DOHH2 (cell line): ENCODE data around the gene GPR107.

ENCODE experiments used
- H3F3A ChIP-seq: fragments of 200-600 bp; sonication (generic), shearing (Covaris generic); 2 replicates; pipeline ENCODE4 v1.6.0; 2016; ENCODE audit warnings: antibody characterized with exemption, mild to moderate bottlenecking; ENCODE audit not compliant: control insufficient read depth, insufficient read depth
- H3K27ac ChIP-seq: fragments of 200-600 bp; sonication (generic); 2 replicates; pipeline ENCODE4 v1.5.1; 2014; ENCODE audit warnings: low read depth, mild to moderate bottlenecking, low read length, moderate library complexity
- H3K27me3 ChIP-seq: fragments of 200-600 bp; sonication (generic); 2 replicates; pipeline ENCODE4 v1.6.1; 2014; ENCODE audit warnings: mild to moderate bottlenecking, low read length, mixed read lengths; ENCODE audit not compliant: control insufficient read depth
- H3K36me3 ChIP-seq: fragments of 200-600 bp; sonication (generic); 2 replicates; pipeline ENCODE4 v1.6.1; 2014; ENCODE audit warnings: mild to moderate bottlenecking, low read length, moderate library complexity, mixed read lengths; ENCODE audit not compliant: control insufficient read depth
- H3K4me1 ChIP-seq: fragments of 200-600 bp; sonication (generic); 2 replicates; pipeline ENCODE4 v1.6.1; 2014; ENCODE audit warnings: mild to moderate bottlenecking, low read length, mixed read lengths; ENCODE audit not compliant: control insufficient read depth
- H3K4me2 ChIP-seq: fragments of 200-600 bp; sonication (generic); 2 replicates; pipeline ENCODE4 v1.6.0; 2014; ENCODE audit warnings: mild to moderate bottlenecking, low read length, moderate library complexity
- H3K4me3 ChIP-seq: fragments of 200-600 bp; sonication (generic); 2 replicates; pipeline ENCODE4 v1.5.1; 2014; ENCODE audit warnings: mild to moderate bottlenecking, low read length, mixed read lengths
- H3K79me2 ChIP-seq: fragments of 200-600 bp; sonication (generic); 2 replicates; pipeline ENCODE4 v1.6.1; 2014; ENCODE audit warnings: mild to moderate bottlenecking, low read length, mixed read lengths; ENCODE audit not compliant: control insufficient read depth
- H3K9me2 ChIP-seq: fragments of 200-600 bp; sonication (generic); replicated peaks from 2 replicates; pipeline ENCODE4 v1.6.1; 2014; ENCODE audit warnings: mild to moderate bottlenecking, low read length, mixed read lengths; ENCODE audit not compliant: control insufficient read depth
- H3K9me3 ChIP-seq: fragments of 200-600 bp; sonication (generic); 2 replicates; pipeline ENCODE4 v1.6.1; 2014; ENCODE audit warnings: antibody characterized with exemption, low read length, mixed read lengths; ENCODE audit not compliant: control insufficient read depth, insufficient read depth
- H4K20me1 ChIP-seq: fragments of 200-600 bp; sonication (generic); 2 replicates; pipeline ENCODE4 v1.6.0; 2014; ENCODE audit warnings: low read depth, mild to moderate bottlenecking, antibody characterized with exemption, low read length, moderate library complexity; ENCODE audit not compliant: control insufficient read depth, insufficient read depth
- CTCF ChIP-seq: fragments of 200-600 bp; sonication (generic); IDR thresholded peaks from one replicate; pipeline ENCODE4 v1.5.1; 2014; ENCODE audit warnings: antibody characterized with exemption, mild to moderate bottlenecking, low read depth, low read length; ENCODE audit not compliant: poor library complexity, severe bottlenecking
- EZH2phosphoT487 ChIP-seq: fragments of 200-600 bp; sonication (generic); IDR thresholded peaks from 2 replicates; pipeline ENCODE4 v1.6.1; 2017; ENCODE audit warnings: borderline replicate concordance, mild to moderate bottlenecking, antibody characterized with exemption, low read length, moderate library complexity, mixed read lengths

The GPR107 gene

GRCh38 chr9:130060296-130060695 is 6.6 kb downstream of the GPR107 start:
- peaks cover 11% of the 10 kb centered on the region; the same call in 1 of the 2 replicates for H4K20me1 ChIP-seq
- TF ChIP-seq EZH2phosphoT487 = no peak
- TF ChIP-seq CTCF = no peak
- no peak overlapping the region for H3K4me2 ChIP-seq
- no peaks in the 10 kb centered on the region for H3K9me3 ChIP-seq
- no peak overlapping the region for H3K4me3 ChIP-seq
- H3F3A ChIP-seq = no peaks in the 10 kb centered on the region
- no peaks in the 10 kb centered on the region for H3K9me2 ChIP-seq
- H3K27me3 ChIP-seq = no peaks in the 10 kb centered on the region
- H3K36me3 ChIP-seq = peaks cover 3% of the 10 kb centered on the region; the same call in 1 of the 2 replicates
- H3K4me1 ChIP-seq = peaks cover 18% of the 10 kb centered on the region
- H3K27ac ChIP-seq = no peak overlapping the region
- H3K79me2 ChIP-seq = peaks cover 78% of the 10 kb centered on the region

- Histone ChIP-seq H3K9me2 (no peaks in the 10 kb centered on the region), H3K27ac (no peak overlapping the region), H3K4me2 (no peak overlapping the region), H3K79me2 (peaks cover 80% of the 10 kb centered on the region), H3K36me3 (peaks cover 3% of the 10 kb centered on the region; the same call in 1 of the 2 replicates), H3K4me3 (no peak overlapping the region), H3K4me1 (peaks cover 18% of the 10 kb centered on the region), H4K20me1 (peaks cover 11% of the 10 kb centered on the region; the same call in 1 of the 2 replicates), H3F3A (no peaks in the 10 kb centered on the region), H3K9me3 (no peaks in the 10 kb centered on the region), H3K27me3 (no peaks in the 10 kb centered on the region)
- TF ChIP-seq CTCF (no peak), EZH2phosphoT487 (no peak)
Observed at GRCh38 chr9:130062750-130063149, 9.0 kb downstream of the GPR107 start.

DNA sequence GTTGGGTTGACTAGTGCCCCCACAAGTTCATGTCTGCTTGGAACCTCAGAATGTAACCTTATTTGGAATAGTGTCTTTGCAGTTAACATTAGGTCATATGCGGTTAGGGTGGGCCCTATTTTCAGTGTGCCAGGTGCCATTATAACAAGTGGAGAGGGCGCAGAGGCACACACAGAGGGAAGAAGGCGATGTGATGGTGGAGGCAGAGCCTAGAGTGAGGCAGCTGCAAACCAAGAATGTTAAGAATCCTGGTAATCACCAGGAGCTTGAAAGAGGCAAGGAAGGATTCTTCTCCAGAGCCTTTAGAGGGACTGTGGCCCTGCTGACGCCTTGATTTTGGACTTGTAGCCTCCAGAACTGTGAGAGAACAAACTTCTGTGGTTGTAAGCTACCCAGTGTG is 10.9 kb downstream of the GPR107 start:
- H3K9me2 ChIP-seq = no peaks in the 10 kb centered on the region
- H3K9me3 ChIP-seq = no peaks in the 10 kb centered on the region
- no peaks in the 10 kb centered on the region for H3K27me3 ChIP-seq
- H4K20me1 ChIP-seq = peaks cover 11% of the 10 kb centered on the region; the same call in 1 of the 2 replicates
- no peak overlapping the region for H3K4me3 ChIP-seq
- H3K79me2 ChIP-seq = peaks cover 79% of the 10 kb centered on the region
- no peak overlapping the region for H3K27ac ChIP-seq
- peaks cover 18% of the 10 kb centered on the region for H3K4me1 ChIP-seq
- no peaks in the 10 kb centered on the region for H3F3A ChIP-seq
- no peaks in the 10 kb centered on the region for H3K36me3 ChIP-seq
- H3K4me2 ChIP-seq = no peak overlapping the region
- TF ChIP-seq EZH2phosphoT487 (no peak), CTCF (no peak)
